ENCODE measurements around the gene USB1.

- TF ChIP-seq GATA3 (IDR thresholded peaks at IDR 0.05; ENCODE audit: low read depth, low read length), result no peak
- TF ChIP-seq GATA2 (IDR thresholded peaks at IDR 0.05; ENCODE audit: low read depth, low read length), result no peak
Observed at GRCh38 chr16:57999971-58000705, 1.1 kb upstream of the USB1 start, which contains the start of gene ZNF319.

Data from SH-SY5Y (cell line).